PC-3 (cell line): Measurements from ENCODE around the gene CDX4.

Experiments used
- EZH2 ChIP-seq: fragments of 300-600 bp; sonication (generic); IDR thresholded peaks from one replicate; pipeline ENCODE4 v1.6.1; 2017; ENCODE audit warnings: antibody characterized with exemption, mild to moderate bottlenecking, low read length; ENCODE audit not compliant: unreplicated experiment
- EZH2phosphoT487 ChIP-seq: fragments of 300-600 bp; sonication (generic); IDR thresholded peaks from 2 replicates; pipeline ENCODE4 v1.6.1; 2018; ENCODE audit warnings: mild to moderate bottlenecking, antibody characterized with exemption, low read length, borderline replicate concordance
- TF ChIP-seq, protein P1 (sequence below): fragments of 300-600 bp; sonication (generic); conservative IDR thresholded peaks from 2 replicates; pipeline ENCODE4 v1.5.1; 2017; ENCODE audit warnings: antibody characterized with exemption, low read depth, mild to moderate bottlenecking, low read length

DNA sequence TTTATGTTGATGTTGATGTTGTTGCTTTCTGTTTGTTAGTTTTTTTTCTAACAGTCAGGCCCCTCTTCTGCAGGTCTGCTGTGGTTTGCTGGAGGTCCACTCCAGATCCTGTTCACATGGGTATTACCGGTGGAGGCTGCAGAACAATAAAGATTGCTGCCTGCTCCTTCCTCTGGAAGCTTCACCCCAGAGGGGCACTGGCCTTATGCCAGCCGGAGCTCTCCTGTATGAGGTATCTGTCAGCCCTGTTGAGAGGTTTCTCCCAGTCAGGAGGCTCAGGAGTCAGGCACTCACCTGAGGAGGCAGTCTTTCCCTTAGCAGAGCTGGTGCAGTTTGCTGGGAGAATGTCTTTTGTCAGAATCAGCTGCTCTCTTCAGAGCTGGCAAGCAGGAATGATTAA is 34.7 kb downstream of the CDX4 start:
- TF ChIP-seq, protein P1, sequence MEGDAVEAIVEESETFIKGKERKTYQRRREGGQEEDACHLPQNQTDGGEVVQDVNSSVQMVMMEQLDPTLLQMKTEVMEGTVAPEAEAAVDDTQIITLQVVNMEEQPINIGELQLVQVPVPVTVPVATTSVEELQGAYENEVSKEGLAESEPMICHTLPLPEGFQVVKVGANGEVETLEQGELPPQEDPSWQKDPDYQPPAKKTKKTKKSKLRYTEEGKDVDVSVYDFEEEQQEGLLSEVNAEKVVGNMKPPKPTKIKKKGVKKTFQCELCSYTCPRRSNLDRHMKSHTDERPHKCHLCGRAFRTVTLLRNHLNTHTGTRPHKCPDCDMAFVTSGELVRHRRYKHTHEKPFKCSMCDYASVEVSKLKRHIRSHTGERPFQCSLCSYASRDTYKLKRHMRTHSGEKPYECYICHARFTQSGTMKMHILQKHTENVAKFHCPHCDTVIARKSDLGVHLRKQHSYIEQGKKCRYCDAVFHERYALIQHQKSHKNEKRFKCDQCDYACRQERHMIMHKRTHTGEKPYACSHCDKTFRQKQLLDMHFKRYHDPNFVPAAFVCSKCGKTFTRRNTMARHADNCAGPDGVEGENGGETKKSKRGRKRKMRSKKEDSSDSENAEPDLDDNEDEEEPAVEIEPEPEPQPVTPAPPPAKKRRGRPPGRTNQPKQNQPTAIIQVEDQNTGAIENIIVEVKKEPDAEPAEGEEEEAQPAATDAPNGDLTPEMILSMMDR = no peak
- TF ChIP-seq EZH2phosphoT487 (no peak), EZH2 (no peak)
